GM04503 (cell line): Measurements from ENCODE around the gene ZCWPW1.

ENCODE experiments used
- DNase-seq: peaks from one replicate; pipeline ENCODE4 v3.0.0-alpha.2; 2012; ENCODE audit warnings: low read depth

Gene ZCWPW1, protein sequence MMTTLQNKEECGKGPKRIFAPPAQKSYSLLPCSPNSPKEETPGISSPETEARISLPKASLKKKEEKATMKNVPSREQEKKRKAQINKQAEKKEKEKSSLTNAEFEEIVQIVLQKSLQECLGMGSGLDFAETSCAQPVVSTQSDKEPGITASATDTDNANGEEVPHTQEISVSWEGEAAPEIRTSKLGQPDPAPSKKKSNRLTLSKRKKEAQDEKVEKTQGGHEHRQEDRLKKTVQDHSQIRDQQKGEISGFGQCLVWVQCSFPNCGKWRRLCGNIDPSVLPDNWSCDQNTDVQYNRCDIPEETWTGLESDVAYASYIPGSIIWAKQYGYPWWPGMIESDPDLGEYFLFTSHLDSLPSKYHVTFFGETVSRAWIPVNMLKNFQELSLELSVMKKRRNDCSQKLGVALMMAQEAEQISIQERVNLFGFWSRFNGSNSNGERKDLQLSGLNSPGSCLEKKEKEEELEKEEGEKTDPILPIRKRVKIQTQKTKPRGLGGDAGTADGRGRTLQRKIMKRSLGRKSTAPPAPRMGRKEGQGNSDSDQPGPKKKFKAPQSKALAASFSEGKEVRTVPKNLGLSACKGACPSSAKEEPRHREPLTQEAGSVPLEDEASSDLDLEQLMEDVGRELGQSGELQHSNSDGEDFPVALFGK

GRCh38 chr7:100428199-100428966 is at the start of gene ZCWPW1:
ZCWPW1 (minus strand) TSS chr7:100428703; CDS start chr7:100420649, 8,054 bp downstream.
- DNase-seq, result peak; percentile 79

- no peak for DNase-seq
These were observed 49.4 kb upstream of the ZCWPW1 start for GRCh38 chr7:100477871-100478267.

GRCh38 chr7:100476903-100477870 is 48.7 kb upstream of the ZCWPW1 start:
- DNase-seq, result no peak

DNA sequence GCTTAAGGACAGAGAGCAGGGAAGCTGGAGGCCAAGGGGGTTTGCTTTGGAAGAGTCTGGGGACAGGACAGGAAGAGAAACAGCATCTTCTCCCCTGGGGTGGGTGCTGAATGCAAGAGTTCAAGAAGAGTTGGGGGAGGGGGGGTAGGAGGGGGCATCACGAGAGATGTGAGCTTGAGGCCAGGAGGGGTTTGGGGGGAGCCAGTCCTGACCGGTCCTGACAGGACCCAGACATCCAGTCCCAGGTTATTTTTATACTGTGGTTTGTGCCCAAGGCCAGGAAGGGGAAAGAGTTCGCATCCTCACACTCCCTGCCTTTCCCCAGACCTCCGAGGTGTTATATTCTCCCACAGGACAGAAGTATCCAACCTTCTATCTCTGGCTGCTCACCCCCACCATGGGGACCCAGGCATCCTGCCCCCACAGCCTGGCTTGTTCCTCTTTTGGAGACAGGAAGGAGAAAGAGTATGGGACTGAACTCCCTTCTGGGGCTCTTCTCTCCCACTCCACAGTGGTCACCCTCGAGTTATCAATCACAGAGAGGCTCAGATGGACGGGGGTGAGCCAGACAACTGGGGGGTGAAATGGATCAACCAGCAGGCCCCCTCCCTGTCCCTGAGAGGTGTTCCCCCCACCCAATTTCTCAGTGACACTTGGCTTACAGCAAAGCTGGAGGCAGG is 47.7 kb upstream of the ZCWPW1 start:
- no peak for DNase-seq

GRCh38 chr7:100475549-100475948 is 47.0 kb upstream of the ZCWPW1 start:
- no peak for DNase-seq

DNA sequence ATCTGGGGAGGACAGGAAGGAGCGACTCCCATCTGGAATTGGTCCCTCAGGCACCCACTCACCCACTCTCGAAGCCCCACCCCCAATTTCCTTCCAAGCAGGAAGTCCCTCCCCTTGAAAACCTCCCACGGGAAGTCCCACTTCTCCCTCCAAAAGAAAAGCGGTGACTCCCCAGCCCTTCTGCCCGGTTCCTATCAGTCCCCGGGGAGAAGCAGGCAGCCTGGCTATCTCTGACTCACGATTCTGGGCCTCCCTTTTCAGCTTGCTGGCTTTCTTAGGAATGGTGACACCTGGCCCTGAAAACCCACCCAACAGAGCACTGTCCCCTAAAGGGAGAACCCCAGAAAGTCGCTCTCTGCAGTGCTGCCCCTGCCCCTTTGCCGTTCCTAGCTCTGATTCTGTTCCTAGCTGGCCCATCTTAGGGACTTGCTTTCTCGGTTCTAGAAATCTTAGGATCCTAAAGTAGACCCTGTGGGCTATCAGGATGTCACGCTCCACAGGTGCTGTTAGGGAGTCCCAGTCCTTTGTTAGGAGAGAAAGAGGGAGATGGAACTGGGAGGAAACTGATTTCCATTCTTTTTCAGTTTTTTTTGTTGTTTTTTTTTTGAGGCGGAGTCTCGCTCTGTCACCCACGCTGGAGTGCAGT is 44.5 kb upstream of the ZCWPW1 start:
- no peak for DNase-seq

GRCh38 chr7:100472121-100472851 is 43.8 kb upstream of the ZCWPW1 start:
- DNase-seq, result no peak

GRCh38 chr7:100471021-100471420 is 42.5 kb upstream of the ZCWPW1 start:
- DNase-seq, result no peak

- DNase-seq, result no peak
These were observed 40.9 kb upstream of the ZCWPW1 start for GRCh38 chr7:100469227-100470044.

GRCh38 chr7:100467638-100468373 is 39.3 kb upstream of the ZCWPW1 start:
- no peak for DNase-seq

- DNase-seq, result no peak
These were observed 38.4 kb upstream of the ZCWPW1 start for GRCh38 chr7:100466653-100467605.

GRCh38 chr7:100465702-100466311 is 37.3 kb upstream of the ZCWPW1 start:
- no peak for DNase-seq

DNA sequence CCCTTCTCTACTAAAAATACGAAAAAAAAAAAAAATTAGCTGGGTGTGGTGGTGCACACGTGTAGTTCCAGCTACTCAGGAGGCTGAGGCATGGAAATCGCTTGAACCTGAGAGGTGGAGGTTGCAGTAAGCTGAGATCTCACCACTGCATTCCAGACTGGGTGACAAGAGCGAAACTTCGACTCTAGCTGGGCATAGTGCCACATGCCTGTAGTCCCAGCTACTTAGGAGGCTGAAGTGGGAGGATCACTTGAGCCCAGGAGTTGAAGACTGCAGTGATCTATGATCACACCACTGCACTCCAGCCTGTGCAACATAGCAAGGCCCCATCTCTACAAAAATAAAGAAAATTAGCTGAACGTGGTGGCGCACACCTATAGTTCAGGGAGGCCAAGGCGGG is 36.8 kb upstream of the ZCWPW1 start:
- no peak for DNase-seq

GRCh38 chr7:100464791-100465190 is 36.3 kb upstream of the ZCWPW1 start:
- no peak for DNase-seq

- DNase-seq, result no peak
These were observed 35.7 kb upstream of the ZCWPW1 start, which contains the start of gene SPACDR for GRCh38 chr7:100464210-100464660. SPACDR (minus strand) TSS chr7:100464260; CDS start chr7:100464025, 235 bp downstream.

DNA sequence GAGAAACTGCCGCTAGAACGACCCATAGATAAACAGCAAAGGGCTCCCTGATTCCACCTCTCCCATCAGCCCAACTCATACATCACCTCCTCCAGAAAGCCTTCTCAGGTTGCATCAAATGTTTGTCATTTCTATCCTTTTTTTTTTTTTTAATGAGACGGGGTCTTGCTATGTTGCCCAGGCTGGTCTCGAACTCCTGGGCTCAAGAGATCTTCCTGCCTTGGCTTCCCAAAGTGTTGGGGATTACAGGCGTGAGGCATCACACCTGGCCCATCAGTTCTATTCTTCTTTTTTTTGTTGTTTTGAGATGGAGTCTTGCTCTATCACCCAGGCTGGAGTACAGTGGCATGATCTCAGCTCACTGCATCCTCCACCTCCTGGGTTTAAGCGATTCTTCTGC is 28.5 kb upstream of the ZCWPW1 start:
- no peak for DNase-seq
